ENCODE measurements around the gene SBF1. TPM values are rescaled to one million over a fixed set of nuclear protein-coding genes. Genes with fewer than 3 reads are reported as not detected.

Gene SBF1, protein sequence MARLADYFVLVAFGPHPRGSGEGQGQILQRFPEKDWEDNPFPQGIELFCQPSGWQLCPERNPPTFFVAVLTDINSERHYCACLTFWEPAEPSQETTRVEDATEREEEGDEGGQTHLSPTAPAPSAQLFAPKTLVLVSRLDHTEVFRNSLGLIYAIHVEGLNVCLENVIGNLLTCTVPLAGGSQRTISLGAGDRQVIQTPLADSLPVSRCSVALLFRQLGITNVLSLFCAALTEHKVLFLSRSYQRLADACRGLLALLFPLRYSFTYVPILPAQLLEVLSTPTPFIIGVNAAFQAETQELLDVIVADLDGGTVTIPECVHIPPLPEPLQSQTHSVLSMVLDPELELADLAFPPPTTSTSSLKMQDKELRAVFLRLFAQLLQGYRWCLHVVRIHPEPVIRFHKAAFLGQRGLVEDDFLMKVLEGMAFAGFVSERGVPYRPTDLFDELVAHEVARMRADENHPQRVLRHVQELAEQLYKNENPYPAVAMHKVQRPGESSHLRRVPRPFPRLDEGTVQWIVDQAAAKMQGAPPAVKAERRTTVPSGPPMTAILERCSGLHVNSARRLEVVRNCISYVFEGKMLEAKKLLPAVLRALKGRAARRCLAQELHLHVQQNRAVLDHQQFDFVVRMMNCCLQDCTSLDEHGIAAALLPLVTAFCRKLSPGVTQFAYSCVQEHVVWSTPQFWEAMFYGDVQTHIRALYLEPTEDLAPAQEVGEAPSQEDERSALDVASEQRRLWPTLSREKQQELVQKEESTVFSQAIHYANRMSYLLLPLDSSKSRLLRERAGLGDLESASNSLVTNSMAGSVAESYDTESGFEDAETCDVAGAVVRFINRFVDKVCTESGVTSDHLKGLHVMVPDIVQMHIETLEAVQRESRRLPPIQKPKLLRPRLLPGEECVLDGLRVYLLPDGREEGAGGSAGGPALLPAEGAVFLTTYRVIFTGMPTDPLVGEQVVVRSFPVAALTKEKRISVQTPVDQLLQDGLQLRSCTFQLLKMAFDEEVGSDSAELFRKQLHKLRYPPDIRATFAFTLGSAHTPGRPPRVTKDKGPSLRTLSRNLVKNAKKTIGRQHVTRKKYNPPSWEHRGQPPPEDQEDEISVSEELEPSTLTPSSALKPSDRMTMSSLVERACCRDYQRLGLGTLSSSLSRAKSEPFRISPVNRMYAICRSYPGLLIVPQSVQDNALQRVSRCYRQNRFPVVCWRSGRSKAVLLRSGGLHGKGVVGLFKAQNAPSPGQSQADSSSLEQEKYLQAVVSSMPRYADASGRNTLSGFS (N-terminal part only)
- total RNA-seq = 33.2 and 63.9 TPM in 2 replicates

DNA sequence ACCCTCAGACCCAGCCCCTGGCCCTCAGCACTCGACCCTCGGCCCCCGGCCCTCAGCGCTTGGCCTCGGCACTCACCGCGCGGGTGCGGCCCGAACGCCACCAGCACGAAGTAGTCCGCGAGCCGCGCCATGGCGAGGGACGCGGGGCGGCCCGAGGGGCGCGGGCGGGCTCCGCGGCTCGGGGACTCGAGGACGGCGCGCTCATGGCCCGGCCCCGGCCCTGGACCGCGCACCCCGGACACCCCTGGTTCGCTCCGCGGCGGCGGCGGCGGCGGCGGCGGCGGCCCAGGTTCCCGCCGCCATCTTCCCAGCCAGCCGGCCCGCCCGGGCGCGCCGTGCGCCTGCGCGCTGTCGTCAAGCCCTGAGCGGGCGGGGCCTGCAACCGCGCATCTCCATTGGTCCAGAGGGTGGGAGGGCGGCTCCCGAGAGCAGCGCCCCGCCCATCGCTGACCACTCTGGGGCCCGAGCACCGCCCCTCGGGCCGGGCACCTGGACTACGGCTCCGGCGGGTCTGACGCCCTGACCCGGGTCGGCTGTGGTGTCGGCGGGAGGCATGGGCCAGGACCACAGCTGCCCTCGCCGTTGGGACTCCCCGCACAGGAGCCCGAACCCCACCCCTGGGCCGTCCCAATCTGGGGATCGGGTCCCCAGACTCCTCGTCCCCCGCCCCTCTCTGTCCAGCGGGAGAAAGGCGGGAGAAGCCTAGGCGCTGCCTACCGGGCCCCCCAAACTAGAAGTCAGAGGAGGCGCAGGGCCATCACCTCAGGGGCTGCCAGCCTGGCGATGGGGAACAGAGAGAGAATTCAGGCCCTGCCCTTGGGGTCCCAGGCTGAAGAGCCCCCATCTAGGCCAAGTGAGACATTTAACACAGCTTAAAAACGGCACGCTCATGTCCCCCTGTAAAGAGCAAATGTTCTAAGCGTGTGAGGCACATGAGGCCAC, at the start of gene SBF1:
TSS of gene SBF1 (minus strand) at position 326 of the 942 bp plus-strand sequence. CDS start at position 131, 195 bp downstream.

DNA sequence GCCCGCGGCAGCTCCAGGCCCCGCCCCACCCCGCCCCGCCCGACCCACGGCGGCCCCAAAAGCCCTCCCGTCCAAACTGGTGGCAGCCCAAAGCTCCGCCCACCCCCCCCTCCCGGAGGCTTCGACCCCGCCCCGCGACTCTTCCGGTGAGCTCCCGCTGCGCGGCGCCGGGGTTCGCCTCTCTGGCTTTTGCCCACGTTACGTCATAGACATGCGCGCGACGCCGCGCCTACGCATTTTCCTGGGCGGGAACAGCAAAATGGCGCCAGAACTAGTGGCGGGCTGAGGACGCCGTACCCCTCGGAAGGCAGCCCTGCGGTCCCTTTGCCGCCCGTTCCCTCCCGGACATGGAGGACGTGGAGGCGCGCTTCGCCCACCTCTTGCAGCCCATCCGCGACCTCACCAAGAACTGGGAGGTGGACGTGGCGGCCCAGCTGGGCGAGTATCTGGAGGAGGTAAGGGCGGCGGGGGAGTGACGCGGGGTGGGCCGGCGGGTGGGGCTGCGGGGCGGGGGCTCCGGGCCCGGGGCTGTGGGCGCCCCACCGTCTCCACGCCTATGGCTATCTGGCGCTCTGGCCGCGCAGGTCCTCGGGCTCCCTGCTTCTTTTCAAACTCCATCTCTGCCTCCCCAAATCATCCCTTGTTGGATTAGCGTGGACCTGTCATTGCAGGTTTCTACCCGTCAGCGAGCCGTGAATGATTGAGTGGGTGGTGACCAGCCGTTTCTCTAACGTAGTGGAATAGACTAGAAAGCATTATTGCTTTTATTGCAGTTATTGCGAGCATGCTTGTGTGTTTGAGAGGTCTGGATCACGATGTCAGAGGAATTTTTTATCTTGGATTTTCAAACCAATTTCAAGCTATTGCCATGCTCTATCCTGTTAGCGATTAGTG, 33.4 kb upstream of the SBF1 start, which contains the start of gene NCAPH2:
TSS of gene NCAPH2 (plus strand) at position 234 of the 894 bp plus-strand sequence. CDS start at position 348, 114 bp downstream.

DNA sequence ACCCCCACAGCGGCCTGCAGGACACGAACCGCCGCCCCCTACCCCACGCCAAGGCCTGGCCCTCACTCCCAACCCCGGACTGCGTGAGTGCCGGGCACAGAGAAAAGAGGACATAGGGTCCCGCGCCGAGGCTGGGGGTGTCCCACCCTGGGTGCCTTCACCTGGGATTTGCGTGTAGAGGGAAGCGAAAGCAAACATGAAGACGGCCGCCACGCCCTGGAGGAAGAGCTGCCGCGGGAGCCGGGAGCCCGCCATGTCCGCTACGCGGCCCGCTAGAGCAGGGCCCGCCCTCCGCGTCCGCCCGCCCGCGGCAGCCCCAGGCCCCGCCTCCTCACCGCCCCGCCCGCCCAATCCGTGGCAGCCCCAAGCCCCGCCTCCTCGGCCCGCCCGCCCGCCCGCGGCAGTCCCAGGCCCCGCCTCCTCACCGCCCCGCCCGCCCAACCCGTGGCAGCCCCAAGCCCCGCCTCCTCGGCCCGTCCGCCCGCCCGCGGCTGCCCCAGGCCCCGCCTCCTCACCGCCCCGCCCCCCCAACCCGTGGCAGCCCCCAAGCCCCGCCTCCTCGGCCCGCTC, 32.7 kb upstream of the SBF1 start, which contains the start of gene LMF2:
TSS of gene LMF2 (minus strand) at position 282 of the 570 bp plus-strand sequence. CDS start at position 255, 27 bp downstream.

DNA sequence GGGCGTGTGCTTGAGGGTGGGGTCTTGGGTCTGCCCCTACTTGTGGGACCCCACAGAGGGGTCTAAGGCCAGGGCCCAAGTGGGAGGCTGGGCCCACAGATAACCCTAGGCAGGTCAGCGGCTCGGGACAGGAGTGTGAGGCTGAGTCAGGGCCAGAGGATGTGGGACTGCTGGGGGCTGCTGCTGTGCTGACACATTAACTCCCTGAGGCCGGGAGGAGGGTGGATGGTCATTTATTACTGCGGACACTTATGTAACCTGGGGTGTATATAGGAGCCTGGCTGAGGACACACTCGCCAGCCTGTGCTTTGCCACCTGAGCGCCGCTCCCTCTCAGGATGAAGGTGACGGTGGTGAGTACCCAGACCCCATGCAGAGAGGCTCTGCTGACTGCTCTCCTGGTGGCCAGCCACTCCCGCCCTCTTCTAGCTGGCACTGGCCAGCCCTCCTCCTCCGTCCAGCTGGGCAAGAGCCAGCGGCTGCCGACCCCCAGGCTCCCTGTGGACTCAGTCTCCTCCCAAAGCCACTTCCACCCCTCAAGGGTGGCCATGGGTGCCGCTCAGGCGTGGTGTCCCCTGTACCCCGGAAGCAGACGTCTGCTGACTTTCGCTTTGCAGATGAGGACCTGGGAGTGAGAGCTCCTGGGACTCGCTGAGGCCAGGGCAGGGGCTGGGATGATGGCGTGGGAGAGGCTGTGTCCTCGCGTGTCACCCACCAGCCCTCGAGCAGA, 11.9 kb upstream of the SBF1 start, which contains the start of gene MIOX:
TSS of gene MIOX (plus strand) at position 299 of the 729 bp plus-strand sequence. CDS start at position 338, 39 bp downstream.

DNA sequence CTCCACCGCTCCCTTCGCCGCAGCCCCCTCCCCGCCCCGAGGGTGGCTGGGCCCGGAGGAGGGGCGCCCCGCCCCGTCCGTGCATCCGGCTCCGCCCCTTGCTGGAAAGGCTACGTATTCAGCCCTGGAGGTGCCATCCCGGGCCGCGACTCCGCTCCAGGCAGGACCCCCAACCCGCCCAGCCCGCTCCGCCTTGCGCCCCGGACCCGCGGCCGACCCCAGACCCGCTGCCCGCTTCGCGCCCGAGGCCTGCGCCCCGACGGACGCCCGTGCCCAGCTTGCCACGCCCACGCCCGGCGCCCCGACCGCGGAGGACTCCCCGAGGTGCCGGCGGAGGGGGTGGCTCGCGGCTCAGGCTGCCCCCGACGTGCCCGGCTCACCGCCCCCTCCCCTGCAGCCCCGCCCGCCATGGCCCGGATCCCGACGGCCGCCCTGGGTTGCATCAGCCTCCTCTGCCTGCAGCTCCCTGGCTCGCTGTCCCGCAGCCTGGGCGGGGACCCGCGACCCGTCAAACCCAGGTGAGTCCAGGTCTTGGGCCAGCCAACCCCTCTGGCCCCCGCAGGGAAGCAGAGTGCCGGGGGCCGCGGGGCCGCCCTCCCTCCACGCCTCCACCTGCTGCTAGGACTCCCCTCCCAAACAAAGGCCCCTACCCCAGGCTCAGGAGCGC, 6.7 kb upstream of the SBF1 start, which contains the start of gene ADM2:
TSS of gene ADM2 (plus strand) at position 104 of the 667 bp plus-strand sequence. CDS start at position 409, 305 bp downstream.

Other genes starting within 250 kb of the SBF1 start
- 16.4 and 36.6 TPM in 2 replicates for gene TUBGCP6, start 230.0 kb downstream of the SBF1 start, total RNA-seq
- 15.1 and 33.9 TPM in 2 replicates for gene HDAC10, start 223.8 kb downstream of the SBF1 start, total RNA-seq
- gene MAPK12, start 213.4 kb downstream of the SBF1 start, total RNA-seq = 61.7 and 93.9 TPM in 2 replicates
- 27.4 and 31.8 TPM in 2 replicates for gene MAPK11, start 204.7 kb downstream of the SBF1 start, total RNA-seq
- gene PLXNB2, start 167.4 kb downstream of the SBF1 start, total RNA-seq = 63.8 and 185 TPM in 2 replicates
- 2.0 and 2.3 TPM in 2 replicates for gene DENND6B, start 148.0 kb downstream of the SBF1 start, total RNA-seq
- gene PPP6R2, start 131.7 kb downstream of the SBF1 start, total RNA-seq = 47.9 and 75.4 TPM in 2 replicates
- gene ADM2, start 6.5 kb upstream of the SBF1 start, total RNA-seq = 0.16 and 3.2 TPM in 2 replicates
- gene MIOX, start 11.8 kb upstream of the SBF1 start, total RNA-seq = not detected in 2 replicates
- 24.3 and 34.7 TPM in 2 replicates for gene LMF2, start 32.7 kb upstream of the SBF1 start, total RNA-seq
- gene NCAPH2, start 33.2 kb upstream of the SBF1 start, total RNA-seq = 26.9 and 30.9 TPM in 2 replicates
- gene SCO2, start 50.6 kb upstream of the SBF1 start, total RNA-seq = 1.8 and 5.8 TPM in 2 replicates
- 28.2 and 35.5 TPM in 2 replicates for gene TYMP, start 55.0 kb upstream of the SBF1 start, total RNA-seq
- not detected in 2 replicates for gene KLHDC7B, start 70.9 kb upstream of the SBF1 start, total RNA-seq
- not detected in 2 replicates for gene SYCE3, start 87.9 kb upstream of the SBF1 start, total RNA-seq
- gene CPT1B, start 103.4 kb upstream of the SBF1 start, total RNA-seq = 6.8 and 20.2 TPM in 2 replicates
- 27.8 and 32.9 TPM in 2 replicates for gene CHKB, start 107.8 kb upstream of the SBF1 start, total RNA-seq
- gene MAPK8IP2, start 125.8 kb upstream of the SBF1 start, total RNA-seq = 0.32 and 0.38 TPM in 2 replicates
- gene ARSA, start 153.1 kb upstream of the SBF1 start, total RNA-seq = 13.6 and 18.9 TPM in 2 replicates
- gene SHANK3, start 197.8 kb upstream of the SBF1 start, total RNA-seq = 21.0 and 37.3 TPM in 2 replicates

Data from bladder microvascular endothelial cell (primary cell).